DND-41 (cell line): ENCODE data around the gene SPIN3.
"Not testable (repeated sequence)": the region's sequence is repeated elsewhere in the genome, so short reads cannot be mapped to it uniquely, and the experiment has no call there.

Experiments
- ATAC-seq: fragments of 200-7000 bp; cut with Tn5 transposase; 3 replicates; pipeline ENCODE4 v1.9.1; 2021; ENCODE audit warnings: low read depth; ENCODE audit not compliant: insufficient read depth
- DNase-seq: peaks from one replicate; pipeline ENCODE4 v3.0.0-alpha.2; 2020
- H2AFZ ChIP-seq: 2 replicates; pipeline ENCODE4 v1.6.0; 2012; ENCODE audit warnings: low read depth, low read length
- H3K27ac ChIP-seq: 2 replicates; pipeline ENCODE4 v1.5.1; 2012; ENCODE audit warnings: low read length, inconsistent platforms
- H3K27me3 ChIP-seq: fragments of 200-600 bp; sonication (generic); 2 replicates; pipeline ENCODE4 v1.6.0; 2012; ENCODE audit warnings: low read length, mild to moderate bottlenecking, inconsistent platforms; ENCODE audit not compliant: insufficient read depth, poor library complexity
- H3K36me3 ChIP-seq: 2 replicates; pipeline ENCODE4 v1.5.1; 2012; ENCODE audit warnings: low read length, inconsistent platforms; ENCODE audit not compliant: insufficient read depth
- H3K4me1 ChIP-seq: 2 replicates; pipeline ENCODE4 v1.5.1; 2012; ENCODE audit warnings: mild to moderate bottlenecking, low read length; ENCODE audit not compliant: insufficient read depth
- H3K4me2 ChIP-seq: 2 replicates; pipeline ENCODE4 v1.6.0; 2012; ENCODE audit warnings: mild to moderate bottlenecking, moderate library complexity, low read length, inconsistent platforms; ENCODE audit not compliant: insufficient read depth
- H3K4me3 ChIP-seq, 2 experiments: fragments of 200-600 bp in 1 of 2; shearing (Covaris generic) in 1 of 2; 2 replicates each; pipeline ENCODE4 v1.5.1; 2012 to 2016; ENCODE audit warnings: inconsistent platforms in 2 of 2, low read length in 2 of 2, mild to moderate bottlenecking in 2 of 2, low read depth in 1 of 2, moderate library complexity in 1 of 2
- H3K79me2 ChIP-seq: 2 replicates; pipeline ENCODE4 v1.6.0; 2012; ENCODE audit warnings: low read length, inconsistent platforms; ENCODE audit not compliant: insufficient read depth
- H3K9ac ChIP-seq: 2 replicates; pipeline ENCODE4 v1.6.0; 2012; ENCODE audit warnings: low read depth, mild to moderate bottlenecking, inconsistent platforms, low read length, moderate library complexity
- H3K9me3 ChIP-seq: 2 replicates; pipeline ENCODE4 v1.5.1; 2012; ENCODE audit warnings: low read length, moderate library complexity, mild to moderate bottlenecking, inconsistent platforms; ENCODE audit not compliant: insufficient read depth, severe bottlenecking
- H4K20me1 ChIP-seq: 2 replicates; pipeline ENCODE4 v1.6.0; 2012; ENCODE audit warnings: low read length; ENCODE audit not compliant: insufficient read depth
- CTCF ChIP-seq: IDR thresholded peaks from 2 replicates; pipeline ENCODE4 v1.5.1; 2012; ENCODE audit warnings: borderline replicate concordance, low read length, moderate library complexity, mild to moderate bottlenecking; ENCODE audit not compliant: poor library complexity, severe bottlenecking; ENCODE audit errors: extremely low read depth
- EZH2 ChIP-seq: IDR thresholded peaks from 3 replicates; pipeline ENCODE4 v1.6.1; 2012; ENCODE audit warnings: borderline replicate concordance, low read depth, mild to moderate bottlenecking, moderate library complexity, low read length, inconsistent platforms; ENCODE audit not compliant: severe bottlenecking

Gene SPIN3

GRCh38 chrX:56947699-56948098, 47.6 kb downstream of the SPIN3 start:
- DNase-seq (no peak), ATAC-seq (no peak)
- H3K4me1 ChIP-seq, result no peaks in the 10 kb centered on the region
- H3K4me2 ChIP-seq, result no peak overlapping the region
- no peak overlapping the region for H3K4me3 ChIP-seq
- no peaks in the 10 kb centered on the region for H3K79me2 ChIP-seq
- no peaks in the 10 kb centered on the region for H3K9me3 ChIP-seq
- TF ChIP-seq EZH2, result no peak
- TF ChIP-seq CTCF, result no peak
- H3K27ac ChIP-seq, result no peak overlapping the region
- no peaks in the 10 kb centered on the region for H3K36me3 ChIP-seq
- no peaks in the 10 kb centered on the region for H3K27me3 ChIP-seq
- no peaks in the 10 kb centered on the region for H4K20me1 ChIP-seq
- no peak overlapping the region for H2AFZ ChIP-seq
- no peak overlapping the region for H3K9ac ChIP-seq

GRCh38 chrX:56946201-56946600, 49.1 kb downstream of the SPIN3 start:
- H3K4me2 ChIP-seq, DNase-seq: not testable (repeated sequence)

GRCh38 chrX:56945226-56945625, 50.1 kb downstream of the SPIN3 start:
- not testable (repeated sequence) for ATAC-seq, H3K9me3 ChIP-seq, H2AFZ ChIP-seq, H3K4me1 ChIP-seq, H4K20me1 ChIP-seq, H3K4me2 ChIP-seq, H3K4me3 ChIP-seq, DNase-seq, H3K27me3 ChIP-seq, H3K9ac ChIP-seq, H3K36me3 ChIP-seq, H3K79me2 ChIP-seq, H3K27ac ChIP-seq

More at GRCh38 chrX:56946201-56946600, 49.1 kb downstream of the SPIN3 start:
- H4K20me1 ChIP-seq, H3K36me3 ChIP-seq, H3K79me2 ChIP-seq, H3K27me3 ChIP-seq, H3K9ac ChIP-seq, H3K4me1 ChIP-seq, H3K4me3 ChIP-seq, H2AFZ ChIP-seq, H3K27ac ChIP-seq, H3K9me3 ChIP-seq, ATAC-seq: not testable (repeated sequence)

GRCh38 chrX:56943264-56943663, 52.1 kb downstream of the SPIN3 start:
- Histone ChIP-seq H3K4me3 (no peak overlapping the region), H3K79me2 (no peaks in the 10 kb centered on the region), H4K20me1 (no peaks in the 10 kb centered on the region), H3K4me2 (no peak overlapping the region), H3K27ac (no peak overlapping the region), H3K9me3 (no peaks in the 10 kb centered on the region), H2AFZ (no peak overlapping the region), H3K27me3 (no peaks in the 10 kb centered on the region), H3K4me1 (no peaks in the 10 kb centered on the region), H3K36me3 (no peaks in the 10 kb centered on the region), H3K9ac (no peak overlapping the region)
- TF ChIP-seq EZH2, result no peak
- no peak for TF ChIP-seq CTCF
- no peak for ATAC-seq
- no peak for DNase-seq
